Measurements from ENCODE around the gene VMP1.
A peak's percentile ranks its signal among the peaks of the same experiment; 100 is the strongest.

The VMP1 gene

DNA sequence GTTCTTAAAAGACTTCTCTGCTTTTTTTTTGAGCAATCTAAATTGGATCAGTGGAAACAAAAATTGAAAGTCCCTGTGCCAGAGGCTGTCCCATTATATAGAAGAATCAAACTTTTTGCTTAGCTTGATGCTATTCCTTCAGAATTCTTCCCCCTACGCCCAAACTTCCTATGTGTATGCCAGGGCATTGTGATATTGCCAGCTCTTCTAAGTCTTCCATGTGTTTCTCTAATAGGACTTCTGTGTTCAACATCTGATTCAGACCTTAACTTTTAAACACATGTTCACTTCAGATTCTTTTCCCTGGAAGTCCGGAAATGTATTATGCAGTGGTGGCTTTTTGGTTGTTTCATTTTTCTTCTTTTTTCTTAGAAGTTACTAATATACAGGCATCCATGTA is 19.0 kb upstream of the VMP1 start:
- DNase-seq (ENCODE audit: low read depth), result no peak
- TF ChIP-seq, protein P1, sequence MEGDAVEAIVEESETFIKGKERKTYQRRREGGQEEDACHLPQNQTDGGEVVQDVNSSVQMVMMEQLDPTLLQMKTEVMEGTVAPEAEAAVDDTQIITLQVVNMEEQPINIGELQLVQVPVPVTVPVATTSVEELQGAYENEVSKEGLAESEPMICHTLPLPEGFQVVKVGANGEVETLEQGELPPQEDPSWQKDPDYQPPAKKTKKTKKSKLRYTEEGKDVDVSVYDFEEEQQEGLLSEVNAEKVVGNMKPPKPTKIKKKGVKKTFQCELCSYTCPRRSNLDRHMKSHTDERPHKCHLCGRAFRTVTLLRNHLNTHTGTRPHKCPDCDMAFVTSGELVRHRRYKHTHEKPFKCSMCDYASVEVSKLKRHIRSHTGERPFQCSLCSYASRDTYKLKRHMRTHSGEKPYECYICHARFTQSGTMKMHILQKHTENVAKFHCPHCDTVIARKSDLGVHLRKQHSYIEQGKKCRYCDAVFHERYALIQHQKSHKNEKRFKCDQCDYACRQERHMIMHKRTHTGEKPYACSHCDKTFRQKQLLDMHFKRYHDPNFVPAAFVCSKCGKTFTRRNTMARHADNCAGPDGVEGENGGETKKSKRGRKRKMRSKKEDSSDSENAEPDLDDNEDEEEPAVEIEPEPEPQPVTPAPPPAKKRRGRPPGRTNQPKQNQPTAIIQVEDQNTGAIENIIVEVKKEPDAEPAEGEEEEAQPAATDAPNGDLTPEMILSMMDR (conservative IDR thresholded peaks at IDR 0.05; ENCODE audit: low read depth, low read length), result no peak
- no peak overlapping the region for H3K4me3 ChIP-seq (ENCODE audit: low read depth, low read length)

DNA sequence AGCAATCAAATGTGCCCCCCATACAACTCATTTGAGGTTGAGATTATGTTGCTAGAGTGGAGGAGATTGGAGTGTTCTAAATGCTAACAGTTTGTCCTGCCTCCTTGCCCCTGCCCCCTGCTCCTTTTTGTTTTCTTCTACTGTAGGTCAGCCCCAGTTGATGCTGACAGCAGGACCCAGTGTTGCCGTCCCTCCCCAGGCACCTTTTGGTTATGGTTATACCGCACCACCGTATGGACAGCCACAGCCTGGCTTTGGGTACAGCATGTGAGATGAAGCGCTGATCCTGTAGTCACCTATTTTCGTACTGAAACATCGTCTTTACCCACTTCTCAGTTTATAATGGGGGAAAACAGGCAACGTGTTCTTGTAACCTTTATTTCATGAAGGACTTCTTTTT is 13.9 kb upstream of the VMP1 start:
- no peak for DNase-seq (ENCODE audit: low read depth)
- H3K4me3 ChIP-seq (ENCODE audit: low read depth, low read length), result no peak overlapping the region
- TF ChIP-seq, protein P1 (conservative IDR thresholded peaks at IDR 0.05; ENCODE audit: low read depth, low read length), result no peak

DNA sequence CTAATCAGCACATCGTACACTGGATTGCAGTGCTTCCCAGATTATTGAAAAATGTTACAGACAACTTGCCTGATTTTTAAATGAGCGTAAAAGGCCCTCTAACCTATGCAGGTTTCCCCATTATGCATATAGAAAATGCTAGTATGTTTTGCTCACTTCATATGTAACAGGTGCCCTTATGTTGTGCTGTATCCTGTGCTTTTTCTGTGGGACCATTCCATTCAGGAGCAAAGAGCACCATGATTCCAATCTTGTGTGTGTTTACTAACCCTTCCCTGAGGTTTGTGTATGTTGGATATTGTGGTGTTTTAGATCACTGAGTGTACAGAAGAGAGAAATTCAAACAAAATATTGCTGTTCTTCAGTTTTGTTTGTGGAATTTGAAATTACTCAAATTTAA is 13.1 kb upstream of the VMP1 start:
- H3K4me3 ChIP-seq (ENCODE audit: low read depth, low read length), result no peak overlapping the region
- DNase-seq (ENCODE audit: low read depth), result no peak
- TF ChIP-seq, protein P1 (conservative IDR thresholded peaks at IDR 0.05; ENCODE audit: low read depth, low read length), result no peak

DNA sequence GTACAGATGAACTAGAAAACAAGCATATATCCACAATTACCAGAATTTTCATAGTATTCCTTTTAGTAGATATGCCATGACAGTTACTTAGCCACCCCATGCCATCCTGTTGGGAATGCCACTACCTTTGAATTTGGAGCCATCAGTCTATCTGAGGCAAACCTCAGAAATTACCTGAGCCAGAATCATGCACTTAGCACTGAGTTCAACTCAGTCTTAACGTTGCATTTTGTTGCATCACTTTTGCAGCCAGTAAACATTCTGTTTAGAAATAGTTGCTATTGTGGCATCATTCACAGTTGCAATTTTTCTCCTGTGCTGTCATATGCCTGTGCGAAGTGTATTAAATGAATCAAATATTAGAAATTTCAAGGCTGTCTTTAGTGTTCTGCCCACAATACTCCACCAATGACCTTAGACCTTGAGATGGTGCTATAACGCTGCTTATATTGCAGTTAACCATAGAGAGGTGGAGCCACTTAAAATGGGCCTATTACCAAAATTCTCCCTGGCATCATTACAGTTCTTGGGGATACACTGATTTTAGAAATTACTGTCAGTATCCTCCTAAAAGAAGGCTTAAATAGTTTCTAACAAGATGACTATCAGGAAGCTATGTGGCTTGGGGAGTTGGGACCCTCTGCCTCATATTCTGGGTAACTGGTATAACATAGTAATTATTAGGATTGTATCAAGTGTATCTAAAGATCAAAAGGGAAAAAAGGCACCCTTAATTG is 11.3 kb upstream of the VMP1 start:
- H3K4me3 ChIP-seq (ENCODE audit: low read depth, low read length), result no peak overlapping the region
- DNase-seq (ENCODE audit: low read depth), result peak; percentile 36
- TF ChIP-seq, protein P1 (conservative IDR thresholded peaks at IDR 0.05; ENCODE audit: low read depth, low read length), result no peak

DNA sequence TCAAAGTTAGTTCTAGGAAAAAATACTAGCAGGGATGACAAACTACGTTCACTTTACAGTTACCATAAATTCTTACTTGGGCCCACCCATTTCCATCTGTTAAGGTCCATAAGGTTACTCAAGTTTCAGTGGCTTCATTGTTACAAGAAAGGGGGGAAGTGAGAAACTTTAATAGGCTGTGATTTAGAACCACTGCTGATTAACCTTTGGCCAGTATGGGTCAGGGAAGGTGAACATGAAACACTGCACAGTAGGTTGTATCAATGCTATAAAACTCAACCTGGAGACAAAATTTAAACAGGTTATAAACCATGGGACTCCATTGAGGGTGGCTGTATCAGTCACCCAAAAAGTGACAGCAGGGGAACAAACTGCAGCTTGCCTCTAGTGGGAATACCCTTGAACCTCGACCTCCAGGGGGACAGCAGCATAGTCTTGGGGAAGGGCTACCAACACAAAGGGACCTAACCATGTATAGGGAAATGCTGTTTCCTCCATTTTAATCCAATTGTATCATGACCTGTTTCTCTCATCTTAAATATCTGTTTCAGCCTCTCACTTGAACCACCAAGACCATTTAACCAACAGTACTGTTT is 10.7 kb upstream of the VMP1 start:
- TF ChIP-seq, protein P1 (conservative IDR thresholded peaks at IDR 0.05; ENCODE audit: low read depth, low read length), result no peak
- H3K4me3 ChIP-seq (ENCODE audit: low read depth, low read length), result no peak overlapping the region
- no peak for DNase-seq (ENCODE audit: low read depth)

DNA sequence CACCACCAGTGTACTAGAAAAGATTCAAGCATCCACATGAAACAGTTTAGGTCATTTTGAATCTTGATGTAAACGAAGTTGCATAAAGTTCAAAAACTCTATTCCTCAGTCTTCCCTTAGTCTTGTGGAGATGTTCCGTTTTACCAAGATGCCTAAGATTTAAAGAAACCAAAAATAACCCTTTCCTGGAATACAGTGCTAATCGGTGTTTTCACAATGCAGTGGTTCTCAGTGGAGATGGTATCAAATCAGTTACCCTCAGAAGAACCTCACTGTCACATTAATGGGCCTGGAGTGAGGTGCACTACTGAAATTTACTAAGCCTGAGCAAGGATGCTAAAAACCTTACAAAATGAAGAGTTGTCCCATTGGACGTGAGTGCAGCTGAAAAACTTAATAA is 9.3 kb upstream of the VMP1 start:
- no peak for DNase-seq (ENCODE audit: low read depth)
- H3K4me3 ChIP-seq (ENCODE audit: low read depth, low read length), result no peak overlapping the region
- TF ChIP-seq, protein P1 (conservative IDR thresholded peaks at IDR 0.05; ENCODE audit: low read depth, low read length), result no peak

DNA sequence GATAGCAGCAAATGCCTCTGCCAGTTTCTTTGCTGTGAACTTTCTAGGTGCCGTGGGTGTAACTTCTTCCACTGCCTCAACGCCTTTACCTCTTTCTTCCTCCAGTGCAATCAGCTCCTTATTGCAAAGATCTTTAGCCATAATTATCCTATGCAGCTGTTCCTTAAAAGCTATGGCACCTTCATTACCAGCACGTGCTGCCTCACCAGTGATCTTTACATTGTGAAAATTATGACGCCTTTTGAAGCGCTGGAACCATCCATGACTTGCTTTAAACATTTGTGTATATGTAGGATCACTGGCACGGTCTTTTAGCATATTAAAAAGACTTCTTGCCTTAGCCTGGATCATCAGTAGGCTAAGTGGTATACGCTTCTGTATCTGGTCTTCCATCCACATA is 8.2 kb upstream of the VMP1 start:
- no peak for DNase-seq (ENCODE audit: low read depth)
- H3K4me3 ChIP-seq (ENCODE audit: low read depth, low read length), result no peak overlapping the region
- TF ChIP-seq, protein P1 (conservative IDR thresholded peaks at IDR 0.05; ENCODE audit: low read depth, low read length), result no peak
